Sigmoid colon (tissue), 4 donors: ENCODE results near the gene FBLIM1.

Experiments used
- EP300 ChIP-seq, 4 donors: sonication (generic); formaldehyde crosslinking; IDR thresholded peaks; one replicate each; pipeline ENCODE4 v1.6.1; 2017; ENCODE audit warnings: antibody characterized with exemption in 4 of 4
- POLR2A ChIP-seq, 2 donors: fragments of 450-650 bp; IDR thresholded peaks; one replicate each; pipeline ENCODE4 v1.6.1; 2016; ENCODE audit warnings: antibody characterized with exemption in 2 of 2, mild to moderate bottlenecking in 2 of 2, moderate library complexity in 2 of 2
- TF ChIP-seq, protein P1 (sequence below), 4 experiments: fragments of 450-650 bp in 3 of 4; fragments of 200-600 bp in 1 of 4; IDR thresholded peaks; one replicate each; pipeline ENCODE4 v1.5.1; 2016 to 2019; ENCODE audit warnings: antibody characterized with exemption in 4 of 4, mild to moderate bottlenecking in 3 of 4, moderate library complexity in 2 of 4

DNA sequence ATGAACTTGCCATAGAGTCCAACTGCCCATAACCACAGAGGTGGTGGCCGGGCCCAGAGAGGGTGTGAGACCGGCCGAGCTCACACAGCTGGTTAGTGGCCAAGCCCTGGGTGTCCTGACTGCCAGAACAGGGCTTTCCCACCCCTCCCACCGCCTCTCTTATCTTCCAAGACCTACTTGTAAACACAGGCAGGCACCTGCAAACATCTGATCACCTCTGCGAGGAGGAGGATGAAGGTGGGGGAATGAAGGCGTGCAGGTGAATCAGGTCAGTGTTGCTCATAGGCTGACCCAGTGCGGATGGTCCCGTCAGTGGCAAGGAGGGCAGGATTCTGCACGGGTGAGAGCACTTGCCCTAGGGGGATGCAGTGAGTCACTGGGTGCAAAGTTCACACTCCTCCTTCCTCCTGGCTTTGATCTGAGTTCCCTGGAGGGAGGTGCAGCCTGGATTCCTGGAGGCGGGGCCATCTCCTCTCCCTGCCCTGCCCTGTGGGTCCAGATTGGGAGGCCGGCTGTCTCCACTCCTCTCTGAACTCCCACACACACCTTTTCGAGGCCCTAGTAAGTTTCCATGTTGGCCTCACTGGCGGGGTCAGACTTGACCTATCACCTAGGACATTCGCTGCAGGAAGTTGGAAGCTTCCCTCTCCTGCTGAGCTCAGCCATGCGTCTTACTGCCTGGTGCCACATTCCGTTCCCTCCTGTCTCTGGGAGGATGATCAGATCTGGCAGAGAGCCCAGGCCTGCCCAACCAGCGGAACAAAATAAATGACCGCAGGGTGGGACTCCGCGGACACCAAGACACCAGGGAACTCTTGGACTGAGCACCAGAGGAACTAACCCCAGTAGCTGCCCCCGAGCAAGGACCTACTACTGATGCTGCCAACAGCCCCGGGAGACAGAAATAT is 41.6 kb downstream of the FBLIM1 start:
- no peak for TF ChIP-seq POLR2A (IDR thresholded peaks at IDR 0.05)
- peak in 2 of 4 donors; percentile 47 to 68 for TF ChIP-seq EP300 (IDR thresholded peaks at IDR 0.05)
- TF ChIP-seq, protein P1, sequence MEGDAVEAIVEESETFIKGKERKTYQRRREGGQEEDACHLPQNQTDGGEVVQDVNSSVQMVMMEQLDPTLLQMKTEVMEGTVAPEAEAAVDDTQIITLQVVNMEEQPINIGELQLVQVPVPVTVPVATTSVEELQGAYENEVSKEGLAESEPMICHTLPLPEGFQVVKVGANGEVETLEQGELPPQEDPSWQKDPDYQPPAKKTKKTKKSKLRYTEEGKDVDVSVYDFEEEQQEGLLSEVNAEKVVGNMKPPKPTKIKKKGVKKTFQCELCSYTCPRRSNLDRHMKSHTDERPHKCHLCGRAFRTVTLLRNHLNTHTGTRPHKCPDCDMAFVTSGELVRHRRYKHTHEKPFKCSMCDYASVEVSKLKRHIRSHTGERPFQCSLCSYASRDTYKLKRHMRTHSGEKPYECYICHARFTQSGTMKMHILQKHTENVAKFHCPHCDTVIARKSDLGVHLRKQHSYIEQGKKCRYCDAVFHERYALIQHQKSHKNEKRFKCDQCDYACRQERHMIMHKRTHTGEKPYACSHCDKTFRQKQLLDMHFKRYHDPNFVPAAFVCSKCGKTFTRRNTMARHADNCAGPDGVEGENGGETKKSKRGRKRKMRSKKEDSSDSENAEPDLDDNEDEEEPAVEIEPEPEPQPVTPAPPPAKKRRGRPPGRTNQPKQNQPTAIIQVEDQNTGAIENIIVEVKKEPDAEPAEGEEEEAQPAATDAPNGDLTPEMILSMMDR (IDR thresholded peaks at IDR 0.05): no peak
